ENCODE measurements around the gene TMEM175.

Gene TMEM175

DNA sequence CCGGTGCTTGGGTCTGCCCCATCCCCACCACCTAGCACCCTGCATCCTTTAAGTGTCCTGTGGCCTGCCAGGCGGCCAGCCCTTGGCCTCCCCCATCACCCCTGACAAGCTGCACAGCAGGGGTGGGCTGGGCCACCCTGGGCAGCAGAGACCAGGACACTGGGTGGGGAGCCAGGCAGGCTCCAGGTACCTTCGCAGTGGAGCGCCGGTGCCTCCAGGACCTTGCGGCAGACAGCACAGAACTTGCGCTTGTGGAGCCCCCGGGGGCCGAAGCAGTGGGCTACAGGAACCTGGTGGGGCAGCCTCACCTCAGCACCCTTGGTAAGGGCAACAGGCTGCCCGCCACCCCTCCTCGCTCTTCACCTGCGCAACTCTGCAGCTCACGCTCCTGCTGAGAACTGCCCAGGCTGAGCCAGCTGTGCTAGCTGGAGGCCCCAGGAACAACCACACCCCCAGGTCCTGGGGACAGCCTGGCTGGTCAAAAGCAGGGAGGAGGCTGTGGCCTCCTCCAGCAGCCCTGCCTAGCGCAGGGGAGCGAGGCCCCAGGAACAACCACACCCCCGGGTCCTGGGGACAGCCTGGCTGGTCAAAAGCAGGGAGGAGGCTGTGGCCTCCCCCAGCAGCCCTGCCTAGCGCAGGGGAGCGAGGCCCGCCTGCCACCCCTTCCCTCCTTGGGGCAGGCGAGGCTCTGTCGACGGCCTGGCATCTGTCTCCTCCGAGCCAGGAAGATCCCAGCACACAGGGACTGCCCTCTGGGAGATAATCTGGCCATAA is 36.5 kb downstream of the TMEM175 start:
- Histone ChIP-seq H3K9ac (no peak overlapping the region), H3K79me2 (ENCODE audit: insufficient read depth, low read depth) (no peaks in the 10 kb centered on the region), H3K36me3 (ENCODE audit: insufficient read depth) (no peaks in the 10 kb centered on the region), H3K27ac (no peak overlapping the region), H3K4me1 (ENCODE audit: low read depth, poor library complexity, severe bottlenecking) (no peaks in the 10 kb centered on the region), H3K27me3 (ENCODE audit: insufficient read depth, low read depth) (no peaks in the 10 kb centered on the region), H2AFZ (ENCODE audit: low read depth) (no peak overlapping the region), H3K4me2 (no peak overlapping the region), H4K20me1 (ENCODE audit: insufficient read depth) (no peaks in the 10 kb centered on the region), H3K4me3 (IDR thresholded peaks at IDR 0.05; ENCODE audit: insufficient read depth, low read depth, low read length) (no peak overlapping the region)
- TF ChIP-seq, protein P1, sequence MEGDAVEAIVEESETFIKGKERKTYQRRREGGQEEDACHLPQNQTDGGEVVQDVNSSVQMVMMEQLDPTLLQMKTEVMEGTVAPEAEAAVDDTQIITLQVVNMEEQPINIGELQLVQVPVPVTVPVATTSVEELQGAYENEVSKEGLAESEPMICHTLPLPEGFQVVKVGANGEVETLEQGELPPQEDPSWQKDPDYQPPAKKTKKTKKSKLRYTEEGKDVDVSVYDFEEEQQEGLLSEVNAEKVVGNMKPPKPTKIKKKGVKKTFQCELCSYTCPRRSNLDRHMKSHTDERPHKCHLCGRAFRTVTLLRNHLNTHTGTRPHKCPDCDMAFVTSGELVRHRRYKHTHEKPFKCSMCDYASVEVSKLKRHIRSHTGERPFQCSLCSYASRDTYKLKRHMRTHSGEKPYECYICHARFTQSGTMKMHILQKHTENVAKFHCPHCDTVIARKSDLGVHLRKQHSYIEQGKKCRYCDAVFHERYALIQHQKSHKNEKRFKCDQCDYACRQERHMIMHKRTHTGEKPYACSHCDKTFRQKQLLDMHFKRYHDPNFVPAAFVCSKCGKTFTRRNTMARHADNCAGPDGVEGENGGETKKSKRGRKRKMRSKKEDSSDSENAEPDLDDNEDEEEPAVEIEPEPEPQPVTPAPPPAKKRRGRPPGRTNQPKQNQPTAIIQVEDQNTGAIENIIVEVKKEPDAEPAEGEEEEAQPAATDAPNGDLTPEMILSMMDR (conservative IDR thresholded peaks at IDR 0.05; ENCODE audit: low read depth, low read length): no peak

DNA sequence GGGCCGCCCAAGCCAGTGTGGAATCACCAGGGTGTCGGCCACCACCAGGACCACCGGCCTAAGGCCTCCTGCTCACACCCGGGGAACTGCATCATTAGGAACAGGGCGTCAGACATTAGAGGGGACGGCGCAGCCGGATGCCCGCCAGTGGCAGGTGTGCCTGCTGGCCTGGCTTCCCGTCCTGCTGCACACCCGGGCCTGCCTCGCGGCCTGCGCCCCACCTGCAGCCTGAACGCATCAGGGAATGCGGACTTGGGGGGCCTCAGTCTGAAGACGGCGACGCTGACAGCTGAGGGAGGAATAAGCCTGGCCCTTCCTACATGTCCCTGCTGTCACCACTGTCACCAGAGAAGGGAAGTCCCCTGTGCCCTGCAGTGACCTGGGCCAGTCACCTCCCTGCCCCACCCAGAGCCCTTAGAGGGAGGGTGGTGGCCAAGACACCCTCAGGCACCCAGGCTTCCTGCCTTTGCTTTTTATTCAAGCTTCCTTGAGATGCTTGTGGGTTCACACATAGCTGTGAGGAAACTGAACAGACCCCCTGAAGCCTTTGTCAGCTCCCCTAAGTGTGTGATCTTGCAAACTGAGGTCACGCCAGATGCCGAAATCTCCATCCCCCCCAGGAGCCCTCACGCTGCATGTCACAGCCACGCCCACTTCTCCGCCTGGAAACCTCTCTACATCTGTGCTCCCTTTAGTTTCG is 37.9 kb downstream of the TMEM175 start:
- Histone ChIP-seq H3K27ac (no peak overlapping the region), H3K4me2 (no peak overlapping the region), H3K9ac (no peak overlapping the region)

DNA sequence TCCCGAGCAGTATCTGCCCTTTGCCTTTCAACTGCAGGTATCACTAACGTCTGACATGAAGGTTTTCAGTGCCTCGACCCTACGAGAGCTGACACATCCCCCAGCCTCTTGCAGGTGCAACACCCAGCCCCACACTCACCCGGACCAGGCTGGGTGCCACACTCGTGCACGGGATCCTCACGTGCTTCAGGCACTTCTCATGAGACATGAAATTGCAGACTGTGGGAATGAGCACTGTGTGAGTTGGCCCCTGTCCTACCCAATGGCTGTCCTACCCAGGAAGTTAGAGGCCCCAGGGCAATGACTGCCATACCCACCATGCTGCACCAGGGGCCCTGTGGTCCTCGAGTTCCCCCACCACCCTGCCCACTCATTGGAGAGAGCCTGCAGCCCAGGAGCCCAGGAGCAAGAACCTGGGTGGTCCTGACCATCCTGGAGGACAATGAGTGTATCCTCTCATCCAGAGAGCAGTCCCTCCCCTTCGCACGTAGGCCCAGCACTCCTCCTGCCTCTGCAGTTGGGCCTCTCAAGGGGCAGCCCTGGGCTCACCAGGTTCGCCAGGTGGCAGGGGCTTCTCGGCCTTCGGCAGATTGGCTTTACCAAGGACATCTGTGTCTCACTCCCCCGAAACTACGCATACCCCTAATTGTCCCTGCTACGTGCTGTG is 38.7 kb downstream of the TMEM175 start:
- Histone ChIP-seq H3K36me3 (ENCODE audit: insufficient read depth) (no peaks in the 10 kb centered on the region), H3K27ac (no peak overlapping the region), H3K4me2 (no peak overlapping the region), H3K9ac (no peak overlapping the region), H3K4me3 (IDR thresholded peaks at IDR 0.05; ENCODE audit: insufficient read depth, low read depth, low read length) (no peak overlapping the region), H2AFZ (ENCODE audit: low read depth) (no peak overlapping the region), H4K20me1 (ENCODE audit: insufficient read depth) (no peaks in the 10 kb centered on the region), H3K4me1 (ENCODE audit: low read depth, poor library complexity, severe bottlenecking) (no peaks in the 10 kb centered on the region), H3K79me2 (ENCODE audit: insufficient read depth, low read depth) (no peaks in the 10 kb centered on the region), H3K27me3 (ENCODE audit: insufficient read depth, low read depth) (no peaks in the 10 kb centered on the region)
- TF ChIP-seq, protein P1 (conservative IDR thresholded peaks at IDR 0.05; ENCODE audit: low read depth, low read length): no peak

More for the DNA sequence above, 37.9 kb downstream of the TMEM175 start:
- Histone ChIP-seq H3K36me3 (ENCODE audit: insufficient read depth) (no peaks in the 10 kb centered on the region), H3K27me3 (ENCODE audit: insufficient read depth, low read depth) (no peaks in the 10 kb centered on the region), H3K4me1 (ENCODE audit: low read depth, poor library complexity, severe bottlenecking) (no peaks in the 10 kb centered on the region), H3K79me2 (ENCODE audit: insufficient read depth, low read depth) (no peaks in the 10 kb centered on the region), H4K20me1 (ENCODE audit: insufficient read depth) (no peaks in the 10 kb centered on the region), H2AFZ (ENCODE audit: low read depth) (no peak overlapping the region), H3K4me3 (IDR thresholded peaks at IDR 0.05; ENCODE audit: insufficient read depth, low read depth, low read length) (no peak overlapping the region)
- TF ChIP-seq, protein P1 (conservative IDR thresholded peaks at IDR 0.05; ENCODE audit: low read depth, low read length): no peak

DNA sequence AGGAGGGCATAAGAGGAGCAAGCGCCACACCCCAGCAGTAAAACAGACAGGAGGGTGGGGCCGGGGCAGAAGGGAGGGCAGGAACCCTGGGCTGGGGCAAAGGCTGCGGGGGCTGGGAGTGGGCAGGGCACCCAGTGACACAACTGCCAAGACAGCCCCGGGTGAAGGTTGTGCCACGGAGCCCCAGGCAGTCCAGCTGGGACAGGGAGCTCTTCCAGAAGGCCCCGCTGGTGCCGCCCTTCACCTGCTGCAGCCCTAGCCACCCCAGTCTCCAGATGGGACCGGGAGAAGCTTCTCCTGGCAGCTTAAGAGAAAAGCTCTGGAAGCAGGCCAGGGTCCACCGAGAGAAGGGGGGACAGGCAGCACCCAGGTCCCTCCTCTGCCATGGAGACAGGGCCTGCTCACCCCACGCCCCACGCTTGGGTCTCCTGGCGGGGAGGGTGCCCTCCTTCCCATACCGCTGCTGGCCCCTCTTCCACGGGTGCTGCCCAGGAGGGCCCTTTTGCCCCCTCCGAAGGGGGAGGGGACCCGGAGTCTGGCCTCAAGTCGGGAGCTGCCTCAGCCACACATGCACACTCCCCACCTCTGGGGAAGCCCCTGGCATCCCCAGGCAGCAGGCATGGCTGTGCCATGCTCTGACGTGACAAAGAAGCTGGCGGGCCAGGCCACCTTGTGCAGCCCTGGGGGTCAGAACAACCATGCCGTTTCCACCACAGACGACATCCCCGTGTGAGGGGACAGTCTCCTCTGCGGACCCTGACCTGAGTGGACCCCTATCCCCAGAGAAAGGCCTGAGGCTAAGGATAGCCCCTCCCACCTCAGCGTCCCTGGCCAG is 39.6 kb downstream of the TMEM175 start:
- no peaks in the 10 kb centered on the region for H3K27me3 ChIP-seq (ENCODE audit: insufficient read depth, low read depth)
- H2AFZ ChIP-seq (ENCODE audit: low read depth): no peak overlapping the region
- H3K36me3 ChIP-seq (ENCODE audit: insufficient read depth): no peaks in the 10 kb centered on the region
- H3K79me2 ChIP-seq (ENCODE audit: insufficient read depth, low read depth): no peaks in the 10 kb centered on the region
- H3K4me3 ChIP-seq (IDR thresholded peaks at IDR 0.05; ENCODE audit: insufficient read depth, low read depth, low read length): no peak overlapping the region
- no peaks in the 10 kb centered on the region for H3K4me1 ChIP-seq (ENCODE audit: low read depth, poor library complexity, severe bottlenecking)
- TF ChIP-seq, protein P1 (conservative IDR thresholded peaks at IDR 0.05; ENCODE audit: low read depth, low read length): no peak
- H3K27ac ChIP-seq: no peak overlapping the region
- H4K20me1 ChIP-seq (ENCODE audit: insufficient read depth): no peaks in the 10 kb centered on the region
- H3K4me2 ChIP-seq: no peak overlapping the region
- H3K9ac ChIP-seq: no peak overlapping the region

All from KMS-11 (cell line).